ENCODE measurements around the gene RPLP1. TPM values are rescaled to one million over a fixed set of nuclear protein-coding genes. Genes with fewer than 3 reads are reported as not detected.
A peak's percentile ranks its signal among the peaks of the same experiment; 100 is the strongest.

The RPLP1 gene
- total and polyA plus RNA-seq, 2 of the 8 experiments (the other 6 are each of a cell fraction or from before 2014, with no cell fraction given), result 2,089 to 4,387 TPM

- H2AFZ ChIP-seq (ENCODE audit: low read length), result no peak overlapping the region
- no peak overlapping the region for H2BK15ac ChIP-seq (ENCODE audit: low read length)
- FAIRE-seq (no peak), DNase-seq (ENCODE audit: low read depth in 1 of 2, low spot score in 2 of 2) (peak in 1 of 2 experiments; percentile 19)
- H3K27me3 ChIP-seq (replicated peaks in 1 of 4; ENCODE audit: control insufficient read depth in 3 of 4, extremely low read depth in 1 of 4, insufficient read depth in 3 of 4, low read length in 3 of 4), result no peaks in the 10 kb centered on the region
- no peak overlapping the region for H2AK5ac ChIP-seq (ENCODE audit: low read depth, low read length)
- H3K18ac ChIP-seq (ENCODE audit: extremely low read depth, low read length), result no peak overlapping the region
- no peak overlapping the region for H3K27ac ChIP-seq (ENCODE audit: low read depth, low read length)
- H3K9ac ChIP-seq (replicated peaks in 1 of 4; ENCODE audit: extremely low read depth in 1 of 4, low read depth in 3 of 4, low read length in 3 of 4), result no peak overlapping the region
- H4K8ac ChIP-seq (ENCODE audit: extremely low read depth, insufficient read depth, low read length), result no peak overlapping the region
- no peak overlapping the region for H2BK20ac ChIP-seq (ENCODE audit: low read length)
- no peak overlapping the region for H4K5ac ChIP-seq (ENCODE audit: insufficient read length, low read depth, low read length)
- no peak overlapping the region for H3K23ac ChIP-seq (ENCODE audit: insufficient read length)
- WGBS, 2 experiments (ENCODE audit: extremely low coverage in 1 of 2, insufficient coverage in 1 of 2, insufficient read length in 1 of 2, insufficient replicate concordance in 2 of 2, low coverage in 1 of 2, low lambda C conversion rate in 2 of 2, missing lambda C conversion rate in 1 of 2), result 100% methylated on average over 1 of the region's 1 CpG; no CpG with 5 or more reads in 1 of the 2 experiments
- CTCF ChIA-PET (ENCODE audit: partially characterized antibody), result interaction anchor here (0.7 kb wide), 1 partner anchor 77 kb away, joined by 3 read pairs; no protein-coding TSS in a partner anchor
- H3K36me3 ChIP-seq (ENCODE audit: control insufficient read depth in 2 of 4, insufficient read depth in 4 of 4, low read length in 3 of 4), result no peaks in the 10 kb centered on the region
- peaks cover 0 to 2% of the 10 kb centered on the region in 2 experiments for H4K20me1 ChIP-seq (replicated peaks in 1 of 2; ENCODE audit: control insufficient read depth in 1 of 2, insufficient read depth in 2 of 2, low read length in 2 of 2)
- H2BK12ac ChIP-seq (ENCODE audit: low read depth, low read length), result no peak overlapping the region
- H3K14ac ChIP-seq (ENCODE audit: insufficient read length), result no peak overlapping the region
- H3K9me3 ChIP-seq (ENCODE audit: insufficient read depth in 2 of 2, low read depth in 1 of 2, low read length in 1 of 2), result no peaks in the 10 kb centered on the region
- H3K4ac ChIP-seq (replicated peaks; ENCODE audit: insufficient read length, low read depth, low read length), result no peak overlapping the region
- no peak overlapping the region for H3K56ac ChIP-seq (replicated peaks; ENCODE audit: insufficient read length, low read depth, low read length)
- no peak overlapping the region for H2BK120ac ChIP-seq (replicated peaks; ENCODE audit: low read depth, low read length)
- H3K23me2 ChIP-seq (ENCODE audit: low read depth, low read length), result no peaks in the 10 kb centered on the region
- H2BK5ac ChIP-seq (ENCODE audit: low read depth, low read length), result no peak overlapping the region
- no peaks in the 10 kb centered on the region for H3K79me2 ChIP-seq (ENCODE audit: control insufficient read depth in 1 of 2, insufficient read depth in 2 of 2, low read length in 2 of 2)
- no peak overlapping the region for H4K91ac ChIP-seq (replicated peaks; ENCODE audit: insufficient read length, low read length)
- no peaks in the 10 kb centered on the region for H3K79me1 ChIP-seq (ENCODE audit: low read depth, low read length)
- H3K4me2 ChIP-seq (ENCODE audit: insufficient read depth in 1 of 2, low read depth in 2 of 2, low read length in 2 of 2), result no peak overlapping the region
- POLR2A ChIA-PET (ENCODE audit: partially characterized antibody), result no interaction called here
- H3K4me3 ChIP-seq (ENCODE audit: extremely low read depth in 1 of 4, insufficient read depth in 2 of 4, low read depth in 3 of 4, low read length in 4 of 4), result no peak overlapping the region
- peaks cover 0 to 4% (median 3%) of the 10 kb centered on the region in 4 experiments; a peak in 5 of 7 replicates for H3K4me1 ChIP-seq (replicated peaks in 1 of 4; ENCODE audit: control insufficient read depth in 3 of 4, insufficient read depth in 4 of 4, low read length in 3 of 4)
Observed at GRCh38 chr15:69497667-69498066, 45.0 kb downstream of the RPLP1 start.

All from H1 (cell line).